ENCODE results near the gene CHST15.

The CHST15 gene

DNA sequence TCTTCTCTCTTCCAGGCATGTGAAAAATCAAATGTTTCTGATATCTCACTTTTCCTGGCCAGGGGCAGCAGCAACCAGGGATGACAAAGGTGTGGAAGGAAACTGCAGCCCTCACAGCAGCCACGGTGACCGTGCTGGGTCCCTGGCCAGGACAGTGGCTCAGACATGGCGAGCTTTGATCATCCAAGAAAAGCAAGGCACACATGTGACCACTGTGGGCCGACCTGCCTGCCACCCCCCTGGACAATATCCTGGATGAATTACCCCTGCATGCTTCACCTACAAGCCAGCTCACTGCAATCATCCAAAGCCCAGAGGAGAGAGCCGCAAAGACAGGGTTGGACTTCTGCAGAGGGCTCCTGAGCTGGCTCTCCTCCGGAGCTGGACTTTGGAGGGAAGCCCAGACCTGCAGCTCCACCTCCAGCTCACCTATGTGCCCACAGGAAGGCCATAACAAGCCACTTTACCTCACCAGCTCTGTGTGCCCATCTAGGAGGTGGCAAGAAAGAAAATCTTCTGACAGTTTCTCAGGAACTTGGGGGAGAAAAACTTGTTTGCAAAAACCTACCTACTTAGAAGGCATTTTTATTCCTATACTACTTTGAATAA is 2.7 kb downstream of the CHST15 start:
- H3K27me3 ChIP-seq (ENCODE audit: insufficient read depth, low read depth) = no peaks in the 10 kb centered on the region
- H3K9ac ChIP-seq = peak overlapping the region; percentile 87
- H2AFZ ChIP-seq (ENCODE audit: low read depth) = no peak overlapping the region
- TF ChIP-seq CTCF (conservative IDR thresholded peaks at IDR 0.05; ENCODE audit: low read depth, low read length) = no peak
- peak overlapping the region; percentile 93 for H3K27ac ChIP-seq
- H3K4me3 ChIP-seq (IDR thresholded peaks at IDR 0.05; ENCODE audit: insufficient read depth, low read depth, low read length) = no peak overlapping the region
- peaks cover 56% of the 10 kb centered on the region for H3K4me1 ChIP-seq (ENCODE audit: low read depth, poor library complexity, severe bottlenecking)
- H3K4me2 ChIP-seq = peak overlapping the region; percentile 77
- H3K79me2 ChIP-seq (ENCODE audit: insufficient read depth, low read depth) = peaks cover 92% of the 10 kb centered on the region
- H4K20me1 ChIP-seq (ENCODE audit: insufficient read depth) = no peaks in the 10 kb centered on the region; the same call in 1 of the 2 replicates
- no peaks in the 10 kb centered on the region; the same call in 1 of the 2 replicates for H3K36me3 ChIP-seq (ENCODE audit: insufficient read depth)

DNA sequence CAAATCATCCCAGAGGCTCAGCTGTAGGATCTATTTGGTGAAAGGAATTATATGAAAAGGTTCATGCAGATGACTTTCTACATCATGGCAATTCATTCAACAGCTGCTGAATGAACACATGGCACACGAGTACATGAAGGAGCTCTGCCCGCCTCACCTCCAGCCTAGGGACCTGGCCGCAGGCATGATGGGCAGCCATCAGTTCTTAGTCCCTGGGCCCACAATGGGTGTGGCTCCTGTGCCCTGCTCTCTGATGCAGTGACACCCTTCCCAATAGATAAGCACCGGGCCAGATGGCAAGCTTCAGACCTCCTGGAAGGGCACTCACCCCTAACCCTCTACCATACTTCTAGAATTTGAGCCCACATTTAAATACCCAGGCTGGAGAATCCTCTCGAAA is 3.5 kb downstream of the CHST15 start:
- Histone ChIP-seq H3K27me3 (ENCODE audit: insufficient read depth, low read depth) (no peaks in the 10 kb centered on the region), H3K9ac (peak overlapping the region; percentile 87; the same call in 1 of the 2 replicates), H4K20me1 (ENCODE audit: insufficient read depth) (no peaks in the 10 kb centered on the region; the same call in 1 of the 2 replicates), H3K79me2 (ENCODE audit: insufficient read depth, low read depth) (peaks cover 92% of the 10 kb centered on the region), H3K4me3 (IDR thresholded peaks at IDR 0.05; ENCODE audit: insufficient read depth, low read depth, low read length) (no peak overlapping the region), H3K36me3 (ENCODE audit: insufficient read depth) (no peaks in the 10 kb centered on the region; the same call in 1 of the 2 replicates), H3K27ac (peak overlapping the region; percentile 93), H3K4me2 (peak overlapping the region; percentile 77), H2AFZ (ENCODE audit: low read depth) (no peak overlapping the region), H3K4me1 (ENCODE audit: low read depth, poor library complexity, severe bottlenecking) (peaks cover 56% of the 10 kb centered on the region)
- TF ChIP-seq CTCF (conservative IDR thresholded peaks at IDR 0.05; ENCODE audit: low read depth, low read length) = no peak

GRCh38 chr10:124088915-124089314 is 4.5 kb downstream of the CHST15 start:
- Histone ChIP-seq H3K9ac (peak overlapping the region; percentile 87; the same call in 1 of the 2 replicates), H3K4me3 (IDR thresholded peaks at IDR 0.05; ENCODE audit: insufficient read depth, low read depth, low read length) (no peak overlapping the region), H3K4me2 (peak overlapping the region; percentile 77), H3K4me1 (ENCODE audit: low read depth, poor library complexity, severe bottlenecking) (peaks cover 63% of the 10 kb centered on the region), H3K27ac (peak overlapping the region; percentile 93), H3K27me3 (ENCODE audit: insufficient read depth, low read depth) (no peaks in the 10 kb centered on the region), H2AFZ (ENCODE audit: low read depth) (no peak overlapping the region), H4K20me1 (ENCODE audit: insufficient read depth) (no peaks in the 10 kb centered on the region; the same call in 1 of the 2 replicates), H3K79me2 (ENCODE audit: insufficient read depth, low read depth) (peaks cover 92% of the 10 kb centered on the region), H3K36me3 (ENCODE audit: insufficient read depth) (no peaks in the 10 kb centered on the region; the same call in 1 of the 2 replicates)
- TF ChIP-seq CTCF (conservative IDR thresholded peaks at IDR 0.05; ENCODE audit: low read depth, low read length) = no peak

DNA sequence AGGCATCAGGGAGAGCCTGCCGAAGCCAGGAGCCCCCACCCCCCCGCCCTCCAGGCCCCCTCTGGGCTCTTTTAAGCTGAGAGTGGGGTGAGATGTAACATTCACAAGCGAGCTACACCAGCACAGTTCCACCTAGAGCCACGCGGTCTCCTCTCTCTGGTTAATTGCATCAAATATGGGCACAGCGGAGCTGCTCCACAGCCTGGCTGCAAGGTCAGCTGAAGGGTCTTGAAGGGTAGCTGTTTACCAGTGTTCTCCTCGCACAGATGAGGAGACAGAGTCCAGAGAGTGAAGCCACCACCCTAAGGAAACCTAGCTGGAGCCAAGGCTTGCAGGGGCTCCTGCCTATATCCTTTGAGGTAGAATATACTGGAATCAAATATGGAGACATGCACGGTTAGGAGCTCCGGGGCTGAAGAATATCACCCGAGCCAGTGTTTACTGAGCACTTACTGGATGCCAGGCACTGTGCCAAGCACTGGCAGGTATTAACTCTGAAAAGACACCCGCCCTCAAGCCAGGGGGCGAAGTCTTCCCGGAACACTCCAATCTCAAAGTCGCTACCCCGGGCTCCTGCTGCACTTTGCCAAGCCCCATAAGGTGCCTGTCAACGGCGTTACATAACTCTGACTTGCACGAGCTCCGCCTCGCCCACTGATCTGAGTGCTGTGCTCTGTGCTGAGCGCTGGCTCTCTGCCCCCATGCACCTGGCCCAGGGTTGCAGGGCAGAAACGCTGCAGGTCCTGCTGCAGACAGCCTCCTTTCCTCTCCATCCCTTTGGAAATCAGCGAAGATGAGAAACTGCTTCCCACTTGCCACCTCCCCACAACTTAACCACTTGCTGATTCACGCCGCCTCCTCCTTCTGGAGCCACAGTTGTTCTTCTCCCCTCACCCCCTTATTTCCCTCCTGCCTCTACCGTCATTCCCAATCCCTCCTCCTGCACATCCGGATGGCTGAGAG is 5.4 kb downstream of the CHST15 start:
- Histone ChIP-seq H3K27ac (peak overlapping the region; percentile 93), H3K27me3 (ENCODE audit: insufficient read depth, low read depth) (no peaks in the 10 kb centered on the region), H3K9ac (peak overlapping the region; percentile 87), H3K4me2 (peak overlapping the region; percentile 77), H3K36me3 (ENCODE audit: insufficient read depth) (no peaks in the 10 kb centered on the region; the same call in 1 of the 2 replicates), H2AFZ (ENCODE audit: low read depth) (no peak overlapping the region), H3K4me3 (IDR thresholded peaks at IDR 0.05; ENCODE audit: insufficient read depth, low read depth, low read length) (no peak overlapping the region), H4K20me1 (ENCODE audit: insufficient read depth) (no peaks in the 10 kb centered on the region; the same call in 1 of the 2 replicates), H3K79me2 (ENCODE audit: insufficient read depth, low read depth) (peaks cover 95% of the 10 kb centered on the region), H3K4me1 (ENCODE audit: low read depth, poor library complexity, severe bottlenecking) (peaks cover 73% of the 10 kb centered on the region)
- no peak for TF ChIP-seq CTCF (conservative IDR thresholded peaks at IDR 0.05; ENCODE audit: low read depth, low read length)
